Measurements from ENCODE around the gene DSG3.
"Not testable (repeated sequence)": the region's sequence is repeated elsewhere in the genome, so short reads cannot be mapped to it uniquely, and the experiment has no call there.

Gene DSG3

DNA sequence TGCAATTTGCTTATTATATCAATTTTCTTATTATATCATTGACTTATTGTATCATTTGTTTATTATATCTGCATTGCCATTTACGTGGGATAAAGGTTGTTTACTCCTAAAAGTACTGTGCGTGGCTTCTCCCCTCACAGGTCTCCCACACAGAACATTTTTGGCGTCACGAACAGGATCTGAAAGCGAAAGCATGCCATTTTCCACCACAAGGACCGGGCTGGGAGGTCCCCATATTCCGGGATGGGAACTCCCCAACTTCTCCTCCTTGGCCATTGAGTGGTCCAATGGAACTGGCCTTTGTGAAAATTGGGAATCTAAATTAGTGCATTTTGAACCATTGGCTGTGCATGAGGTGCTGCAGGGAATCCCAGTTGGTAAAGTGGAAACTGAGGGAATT is 45.6 kb downstream of the DSG3 start:
- DNase-seq = no peak

DNA sequence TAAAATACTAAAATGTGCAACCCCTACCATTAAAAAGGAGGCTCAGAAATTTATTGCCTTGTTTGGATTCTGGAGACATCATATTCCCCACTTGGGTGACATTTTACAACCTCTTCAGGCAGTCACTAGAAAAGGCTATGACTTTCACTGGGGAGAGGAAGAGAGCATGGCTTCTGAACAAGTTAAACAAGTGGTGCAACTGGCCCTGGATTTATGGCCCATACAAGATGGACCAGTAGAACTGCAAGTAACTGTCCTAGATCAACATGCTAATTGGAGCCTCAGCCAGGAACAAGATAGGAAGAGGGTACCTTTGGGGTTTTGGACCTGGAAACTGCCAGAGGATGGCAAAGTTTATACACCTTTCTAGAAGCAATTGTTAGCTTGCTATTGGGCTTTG is 46.4 kb downstream of the DSG3 start:
- no peak for DNase-seq

DNA sequence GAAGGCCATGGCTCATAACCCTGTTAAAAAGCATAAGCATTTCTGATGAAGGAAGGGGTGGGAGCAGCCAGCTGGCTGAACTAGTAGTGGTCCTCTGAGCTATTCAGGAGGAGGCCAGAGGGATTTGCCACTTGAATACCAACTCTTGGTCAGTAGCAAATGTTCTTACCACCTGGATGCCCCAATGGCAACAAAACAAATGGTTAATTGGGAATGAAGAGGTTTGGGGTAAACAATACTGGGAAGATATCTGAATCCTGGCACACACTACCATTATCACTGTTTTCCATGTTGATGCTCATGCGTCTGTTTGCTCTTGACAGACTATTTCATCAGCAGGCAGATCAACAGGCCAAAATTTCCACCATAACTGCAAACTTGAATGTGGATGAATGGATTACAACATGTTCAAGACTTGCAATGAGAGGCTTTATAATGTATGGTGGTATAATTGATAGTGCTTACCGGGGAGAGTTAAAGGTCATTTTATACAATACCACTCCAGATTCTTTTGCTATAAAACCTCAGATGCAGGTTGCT is 47.2 kb downstream of the DSG3 start:
- DNase-seq = not testable (repeated sequence)

DNA sequence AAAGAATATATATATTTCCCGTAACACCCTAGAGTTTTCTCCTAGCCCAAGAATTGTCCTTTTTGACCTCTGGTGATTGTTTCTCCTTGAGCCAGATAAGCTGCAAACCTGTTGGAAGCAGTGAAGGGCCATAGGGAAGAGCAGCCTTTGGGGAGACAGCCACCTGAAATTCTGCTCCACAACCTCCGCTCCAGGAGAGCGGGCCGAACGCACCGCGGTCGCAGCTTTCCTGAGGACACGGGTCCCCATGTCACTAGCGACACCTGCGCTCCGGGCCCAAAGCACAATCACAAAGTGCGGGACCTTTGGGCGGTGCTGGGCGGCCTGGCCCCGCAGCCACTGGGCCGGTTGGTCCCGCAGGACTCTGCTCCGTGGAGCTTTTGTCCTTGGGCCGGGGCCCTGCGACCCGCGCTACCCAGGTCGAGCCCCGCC is 49.9 kb downstream of the DSG3 start:
- DNase-seq = no peak

DNA sequence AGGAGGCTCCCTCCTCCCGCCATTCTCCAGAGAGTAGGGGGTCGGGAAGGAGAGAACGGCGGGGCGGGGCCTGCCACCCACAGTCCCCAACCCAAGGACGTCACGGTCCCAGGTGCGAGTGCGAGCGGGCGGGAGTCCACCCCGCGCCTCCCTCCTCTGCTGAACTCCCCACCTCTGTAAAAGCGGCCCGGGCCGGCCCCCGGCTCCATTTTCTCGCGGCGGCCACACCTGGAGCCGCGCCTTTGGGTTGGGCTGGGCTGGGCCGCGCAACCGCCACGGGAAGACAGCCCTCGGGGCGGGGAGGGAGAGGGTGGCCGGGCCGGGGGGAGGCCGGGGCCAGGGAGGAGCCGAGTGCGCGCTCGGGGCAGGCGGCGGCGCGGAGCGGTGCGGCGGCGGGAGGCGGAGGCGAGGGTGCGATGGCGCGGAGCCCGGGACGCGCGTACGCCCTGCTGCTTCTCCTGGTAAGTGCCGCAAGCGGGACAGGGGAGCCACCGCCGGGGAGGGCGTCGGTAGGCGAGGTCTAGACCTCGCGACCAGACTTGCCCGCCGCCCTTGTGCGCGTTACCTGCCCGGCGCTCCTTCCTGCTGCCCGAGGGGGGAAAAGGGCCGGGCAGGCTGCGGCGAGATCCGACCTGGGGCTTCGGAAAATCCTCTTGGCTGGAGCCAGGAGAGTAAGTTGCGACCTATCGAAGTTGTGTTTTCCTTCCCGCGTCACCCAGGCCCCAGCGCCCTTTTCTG is 50.5 kb downstream of the DSG3 start, which contains the start of gene DSG2:
DSG2 (plus strand) TSS at position 342 of the 738 bp plus-strand sequence; CDS start at position 417, 75 bp downstream.
- DNase-seq = no peak

DNA sequence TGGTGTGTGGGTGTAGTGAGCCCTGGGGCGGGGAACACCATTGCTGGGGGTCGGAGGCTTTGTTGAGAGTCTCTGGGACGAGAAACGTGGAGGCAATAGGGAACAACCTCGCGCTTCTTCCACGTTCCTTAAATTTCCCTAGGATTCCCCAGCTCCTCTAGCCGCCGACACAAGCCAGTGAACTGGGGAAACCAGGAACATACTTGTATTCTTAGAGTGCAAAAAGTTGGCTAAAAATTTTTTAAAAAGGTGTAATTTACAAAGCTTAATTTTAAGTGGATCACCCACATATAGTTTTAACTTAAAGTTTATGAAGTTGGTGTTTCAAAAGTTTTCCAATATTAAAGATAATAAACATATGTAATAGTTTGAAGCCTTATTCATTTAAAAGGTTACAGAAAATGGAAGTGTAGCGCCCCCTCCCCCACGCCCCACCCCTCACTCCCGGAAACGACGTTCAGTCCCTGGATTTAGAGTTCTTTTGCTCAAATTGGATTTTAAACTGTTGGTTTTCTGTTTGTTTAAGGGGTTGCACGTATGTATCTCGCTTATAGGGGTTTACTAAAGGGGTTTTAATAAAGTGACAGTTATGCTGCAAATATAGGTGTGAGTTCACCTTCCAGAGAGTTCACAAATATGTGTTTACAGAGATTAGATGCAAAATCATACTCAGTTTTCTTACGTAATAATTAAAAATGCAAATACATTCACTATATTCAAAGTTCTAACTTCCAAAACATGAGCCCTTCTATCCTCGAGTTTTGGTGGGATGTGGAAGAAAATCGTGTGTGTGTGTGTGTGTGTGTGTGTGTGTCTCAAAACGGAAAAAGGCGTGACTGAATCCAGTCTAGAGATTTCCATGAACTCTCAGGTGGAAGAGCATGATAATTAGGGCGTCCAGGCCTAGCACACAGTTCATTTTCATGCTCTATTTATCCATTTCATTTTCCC is 51.3 kb downstream of the DSG3 start:
- DNase-seq = no peak

DNA sequence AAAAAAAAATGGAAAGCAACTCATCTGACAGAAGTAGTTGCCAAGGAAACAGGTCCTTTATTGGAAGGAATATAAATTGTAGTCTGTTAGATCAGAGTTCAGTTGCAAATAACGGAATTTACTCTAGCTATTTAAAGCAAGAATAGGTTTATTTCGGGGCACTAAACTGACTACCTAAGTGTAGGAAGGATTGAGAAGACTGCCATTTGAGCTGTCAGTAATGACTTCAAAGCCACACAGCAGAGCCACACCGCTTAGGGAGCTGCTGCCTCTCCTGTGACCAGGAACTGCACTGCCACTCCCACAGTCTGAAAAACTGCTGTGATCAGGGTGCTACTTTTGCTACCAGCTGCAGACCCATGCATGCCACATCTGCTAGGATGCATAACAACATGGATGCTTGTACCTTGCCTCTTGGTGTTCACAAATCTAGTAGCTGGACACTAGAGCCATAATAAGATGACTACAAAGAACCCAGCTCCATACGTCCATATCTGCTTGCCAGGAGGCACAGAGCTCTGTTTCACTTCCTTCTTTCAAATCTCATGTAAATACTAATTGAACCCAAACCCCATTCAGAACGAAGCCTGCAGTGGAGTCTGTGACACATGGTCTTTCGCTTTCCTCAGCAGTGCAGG is 52.6 kb downstream of the DSG3 start:
- no peak for DNase-seq

DNA sequence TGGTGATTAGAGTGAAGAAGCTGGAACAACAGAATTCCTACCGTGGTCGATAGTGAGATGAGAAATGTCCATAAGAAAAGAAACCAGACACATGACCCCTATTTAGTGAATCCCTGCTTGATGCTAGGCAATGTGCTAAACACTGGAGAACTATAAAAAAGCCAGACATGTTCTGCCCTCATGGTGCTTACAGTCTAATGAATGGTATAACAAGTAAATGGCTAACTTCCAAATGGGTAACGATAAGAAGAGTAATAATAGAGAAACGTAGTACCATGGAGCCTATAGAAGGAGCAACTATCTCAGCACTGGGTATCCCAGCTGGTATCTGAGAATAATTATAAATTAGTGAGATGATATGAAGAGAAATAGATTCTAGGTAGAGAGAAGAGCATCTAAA is 55.5 kb downstream of the DSG3 start:
- DNase-seq = no peak

DNA sequence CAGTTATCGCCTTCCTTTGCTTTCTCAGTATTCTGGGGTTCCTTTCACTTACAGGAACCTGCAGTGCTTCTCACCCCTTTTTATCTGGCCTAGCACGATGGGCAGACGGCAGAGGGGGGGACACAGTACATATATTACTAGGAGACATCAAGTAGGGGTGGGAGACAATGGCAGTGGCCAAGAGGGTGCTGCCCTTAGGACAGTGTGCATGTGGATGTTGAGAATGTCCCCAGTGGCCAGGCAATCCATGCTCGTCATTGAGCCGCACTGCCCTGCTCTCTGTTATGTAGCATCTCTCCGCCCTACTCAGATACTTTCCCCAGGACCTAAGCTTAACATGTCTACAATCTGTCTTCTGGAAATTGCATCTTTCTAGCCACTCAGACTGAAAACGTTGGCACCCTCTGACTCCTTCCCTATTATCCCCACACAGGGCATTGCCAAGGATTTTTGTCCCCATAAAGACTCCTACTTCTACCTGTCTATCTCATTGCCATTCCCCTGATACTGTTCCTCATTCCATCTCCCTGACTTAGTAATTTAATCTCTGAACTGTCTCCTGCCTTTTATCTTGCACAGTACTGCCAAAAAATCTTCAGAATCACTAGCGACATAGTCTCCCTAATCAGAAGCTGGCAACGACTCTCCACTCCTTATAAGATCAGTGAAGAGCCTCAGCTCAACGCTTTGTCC is 57.1 kb downstream of the DSG3 start:
- no peak for DNase-seq

DNA sequence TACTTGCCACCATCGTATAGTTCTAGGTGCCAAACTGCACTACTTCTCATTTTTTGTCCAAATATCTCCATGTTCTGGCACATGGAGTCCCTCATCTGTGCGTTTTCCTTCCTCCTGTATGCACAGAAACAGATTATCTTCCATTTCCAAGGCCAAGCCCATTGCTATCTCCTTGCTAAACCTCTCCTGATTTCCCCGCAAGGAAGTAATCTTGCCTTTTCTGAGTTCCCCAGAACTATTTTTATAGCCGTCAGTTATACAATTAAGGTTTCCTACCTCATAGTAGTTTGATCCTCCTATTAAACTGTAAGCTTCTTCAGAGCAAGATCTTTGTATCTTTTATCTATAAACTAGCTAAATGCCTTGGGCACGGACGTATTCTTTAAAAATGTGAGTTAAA is 57.6 kb downstream of the DSG3 start:
- DNase-seq = no peak

DNA sequence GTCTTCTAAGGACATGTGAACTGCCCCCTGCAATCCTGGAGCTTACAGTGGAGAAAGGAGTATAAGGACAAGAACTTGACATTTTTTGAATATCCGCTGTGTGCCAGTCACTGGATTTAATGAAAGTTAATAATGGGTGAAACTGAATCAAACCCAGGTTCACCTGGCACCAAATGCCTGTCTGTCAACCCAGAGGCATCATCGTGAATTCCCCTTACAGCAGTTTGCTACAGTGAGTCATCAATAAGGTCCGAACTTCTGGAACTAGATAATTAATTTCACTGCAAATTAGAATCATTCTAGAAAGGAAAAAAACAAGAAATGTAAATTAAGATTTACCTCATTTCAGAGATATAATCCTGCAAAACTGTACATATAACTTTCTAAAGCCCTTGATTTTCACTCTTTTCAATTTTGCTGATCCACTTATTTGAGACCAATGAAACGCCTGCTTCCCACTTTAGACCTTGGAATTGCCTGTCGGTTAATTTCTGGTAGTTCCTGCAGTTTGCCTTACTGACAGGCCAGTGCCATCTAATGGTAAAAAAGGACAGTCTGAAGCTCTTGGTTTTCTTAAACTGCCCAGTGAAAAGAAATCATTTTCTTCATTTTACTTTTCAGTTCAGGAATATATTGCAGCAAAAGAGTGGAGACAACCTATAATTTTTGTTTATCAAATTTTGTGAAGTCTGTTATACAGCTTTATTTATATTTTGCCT is 58.6 kb downstream of the DSG3 start:
- DNase-seq = no peak

DNA sequence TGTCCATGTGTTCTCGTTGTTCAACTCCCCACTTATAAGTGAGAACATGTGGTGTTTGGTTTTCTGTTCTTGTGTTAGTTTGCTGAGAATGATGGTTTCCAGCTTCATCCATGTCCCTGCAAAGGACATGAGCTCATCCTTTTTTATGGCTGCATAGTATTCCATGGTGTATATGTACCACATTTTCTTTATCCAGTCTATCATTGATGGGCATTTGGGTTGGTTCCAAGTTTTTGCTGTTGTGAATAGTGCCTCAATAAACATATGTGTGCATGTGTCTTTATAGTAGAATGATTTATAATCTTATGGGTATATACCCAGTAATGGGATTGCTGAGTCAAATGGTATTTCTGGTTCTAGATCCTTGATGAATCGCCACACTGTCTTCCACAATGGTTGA is 59.6 kb downstream of the DSG3 start:
- not testable (repeated sequence) for DNase-seq

DNA sequence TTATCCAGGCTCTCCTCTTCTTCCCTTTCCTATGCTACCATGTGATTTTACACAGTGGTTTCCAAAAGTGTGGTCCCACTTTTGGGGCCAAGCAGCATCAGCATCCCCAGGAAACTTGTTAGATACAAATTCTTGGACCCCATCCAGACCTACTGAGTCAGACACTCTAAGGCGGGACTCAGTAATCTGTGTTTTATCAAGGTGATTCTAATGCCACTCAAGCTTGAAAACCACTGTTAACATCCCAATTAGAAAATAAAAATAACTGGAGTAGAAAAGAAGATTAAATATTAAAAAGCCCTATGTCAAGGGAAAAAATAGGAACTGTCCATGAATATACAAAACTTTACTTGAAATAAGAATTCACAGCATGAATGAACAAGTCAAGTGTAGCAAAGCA is 61.2 kb downstream of the DSG3 start:
- DNase-seq = no peak

DNA sequence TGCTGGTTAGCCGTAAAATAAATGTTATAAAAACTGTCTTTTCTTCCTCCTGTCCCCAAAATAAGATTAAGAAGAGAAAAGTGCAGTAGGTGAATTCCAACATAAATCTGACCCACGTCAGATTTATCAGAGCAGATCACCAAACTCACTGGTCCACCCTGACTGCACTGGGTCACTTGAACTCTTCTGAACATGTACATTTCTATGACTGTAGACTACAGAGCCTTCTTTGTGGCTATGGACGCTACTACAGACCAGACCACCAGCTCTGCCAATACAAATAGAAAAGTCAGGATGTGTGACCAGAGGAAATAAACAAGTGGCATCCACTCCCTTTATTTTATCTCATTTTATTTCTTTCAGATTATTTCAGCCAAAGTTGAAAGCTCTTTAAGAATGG is 62.0 kb downstream of the DSG3 start:
- no peak for DNase-seq

DNA sequence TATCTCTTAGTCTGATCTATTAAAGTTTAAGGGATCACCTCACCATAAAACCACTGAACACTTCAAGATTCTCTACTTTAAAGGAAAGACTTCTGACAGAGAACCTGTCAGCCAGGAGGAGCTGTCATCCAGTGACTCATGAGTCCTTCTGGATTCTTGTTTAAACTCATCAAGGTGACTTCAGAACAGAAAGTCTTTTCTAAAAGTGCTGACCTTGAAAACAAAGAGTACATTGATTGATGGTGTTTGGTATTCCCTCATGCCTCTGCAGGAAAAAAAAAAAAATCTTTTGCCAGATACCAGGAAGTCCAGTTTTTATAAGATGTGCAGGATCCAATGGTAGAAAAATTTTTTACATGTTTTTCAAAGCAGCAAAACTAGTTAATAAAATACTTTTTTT is 62.8 kb downstream of the DSG3 start:
- DNase-seq = no peak

DNA sequence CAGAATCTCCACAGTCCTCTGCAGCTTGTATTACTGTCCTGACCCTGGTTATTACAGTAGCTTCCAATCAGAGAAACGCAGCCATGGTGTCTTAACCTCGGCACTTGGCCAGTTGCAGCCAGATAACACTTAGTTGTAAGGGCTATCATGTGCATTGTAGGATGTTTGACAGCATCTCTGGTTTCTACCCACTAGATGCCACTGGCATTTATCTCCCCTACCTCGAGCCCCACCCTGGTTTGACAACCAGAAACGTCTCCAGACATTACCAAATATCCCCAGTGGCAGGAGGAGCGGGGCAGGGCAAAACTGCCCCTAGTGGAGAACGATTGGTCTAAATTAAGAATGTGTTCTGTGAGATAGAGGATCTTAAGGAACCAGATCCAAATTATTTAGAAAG is 63.6 kb downstream of the DSG3 start:
- DNase-seq = no peak

DNA sequence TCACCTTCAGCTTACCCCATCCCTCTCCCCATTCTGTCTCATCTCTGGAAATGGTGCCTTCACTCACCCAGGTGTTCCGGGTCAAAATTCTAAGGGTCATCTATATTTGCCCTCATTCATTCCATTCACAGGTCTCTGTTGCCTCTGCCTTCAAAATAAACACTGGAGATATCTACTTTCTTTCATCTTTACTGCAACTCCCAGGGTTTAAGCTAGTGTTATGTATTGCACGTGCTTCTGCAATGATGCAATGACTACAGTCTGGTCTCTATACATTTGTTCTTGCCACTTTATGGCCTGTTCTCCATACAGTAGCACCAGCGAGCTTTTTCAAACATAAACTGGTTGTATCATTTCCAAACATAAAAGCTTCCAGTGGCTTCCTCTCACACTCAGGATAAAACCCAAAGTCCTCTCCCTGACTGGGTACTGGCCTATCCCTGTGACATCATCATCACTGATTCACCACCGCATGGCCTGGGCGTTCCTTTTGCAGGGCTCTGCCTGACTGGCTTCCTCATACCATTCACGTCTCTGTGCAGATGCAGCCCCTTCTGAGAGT is 64.7 kb downstream of the DSG3 start:
- no peak for DNase-seq

DNA sequence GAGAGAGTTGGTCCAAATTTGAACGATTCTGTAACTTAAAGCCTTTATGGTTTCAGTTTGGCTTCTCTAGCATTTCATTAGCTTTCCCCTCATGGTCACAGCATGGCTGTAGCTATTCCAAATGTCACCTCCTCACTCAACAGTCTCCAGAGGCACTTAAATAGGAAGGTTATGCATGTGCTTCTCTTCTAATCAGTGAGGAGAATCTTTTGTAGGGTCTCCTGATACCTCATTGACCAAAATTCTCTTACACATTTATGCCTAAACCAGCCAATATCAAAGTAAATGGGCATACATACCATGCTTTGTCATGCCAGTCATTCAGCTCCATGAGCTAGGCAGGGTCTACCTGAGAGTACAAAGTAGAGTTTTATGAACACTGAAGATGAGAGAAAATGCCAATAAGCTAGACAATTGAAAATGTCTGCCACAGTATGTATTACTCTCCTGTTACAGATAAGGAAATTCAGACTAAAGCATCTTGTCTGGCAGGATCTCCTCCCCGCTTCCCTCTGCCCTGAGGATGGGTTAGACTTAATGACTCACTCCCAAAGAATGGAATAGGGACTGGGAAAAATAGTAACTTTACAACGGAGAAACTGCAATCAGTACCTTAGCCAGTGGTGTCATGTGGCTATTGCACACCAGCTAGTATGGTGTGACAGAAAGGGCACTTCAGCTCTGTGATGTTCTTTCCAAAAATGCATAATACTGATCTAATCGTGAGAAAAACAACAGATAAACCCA is 65.8 kb downstream of the DSG3 start:
- no peak for DNase-seq

DNA sequence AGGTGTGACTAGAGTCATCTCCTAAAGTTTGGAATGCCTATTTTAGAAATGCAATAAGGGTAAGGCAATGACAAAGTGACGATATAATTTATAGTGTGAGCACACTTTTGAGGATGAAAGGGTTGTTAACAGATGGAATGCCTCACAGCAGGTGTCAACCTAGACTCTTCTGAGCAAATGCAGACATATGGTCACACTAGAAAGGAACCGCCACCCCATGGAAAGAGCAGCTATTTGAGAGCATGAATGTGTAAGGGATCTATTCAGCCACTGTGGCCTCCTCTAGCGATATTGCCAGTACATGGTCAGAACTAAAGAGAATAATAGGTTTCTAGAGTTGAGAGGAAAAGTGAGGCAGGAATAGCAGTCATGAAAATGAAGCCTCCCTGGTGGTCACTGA is 68.9 kb downstream of the DSG3 start:
- no peak for DNase-seq

DNA sequence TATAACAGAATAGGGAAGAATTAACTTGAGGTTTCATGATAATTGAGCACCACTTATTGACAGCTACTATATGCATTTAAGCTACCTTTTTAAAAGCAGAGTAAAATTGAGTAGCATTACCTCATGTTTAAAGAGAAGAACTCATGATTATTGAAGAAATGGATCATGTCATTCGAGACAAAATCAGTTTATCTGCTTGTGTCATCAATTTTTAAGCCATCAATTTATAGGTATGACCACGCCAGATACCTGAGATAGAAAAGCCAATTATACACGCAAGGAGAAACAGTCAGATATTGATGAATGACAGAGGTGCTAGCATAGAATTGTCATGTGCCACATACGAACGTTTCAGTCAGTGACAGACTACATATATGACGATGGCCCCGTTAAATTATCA is 78.8 kb downstream of the DSG3 start:
- no peak for DNase-seq

All from CD4-positive, alpha-beta T cell treated with Interleukin-17A for 1 hour (primary cell).